Cardiac muscle cell (in vitro differentiated cells and primary cell): ENCODE data around the gene IFNB1. TPM values are rescaled to one million over a fixed set of nuclear protein-coding genes. Genes with fewer than 3 reads are reported as not detected.

Experiments
- DNase-seq, 2 donors: peaks; one replicate each; pipeline versions ENCODE4 v3.0.0 to v3.0.0-alpha.2; 2010 to 2017; ENCODE audit warnings: low read depth in 1 of 2, low spot score in 1 of 2
- H3K27ac ChIP-seq: fragments of 200-600 bp; sonication (generic); 2 replicates; pipeline ENCODE4 v1.5.1; 2016
- H3K27me3 ChIP-seq: fragments of 200-600 bp; sonication (generic); 2 replicates; pipeline ENCODE4 v1.6.0; 2016; ENCODE audit warnings: control low read depth
- H3K36me3 ChIP-seq: fragments of 200-600 bp; sonication (generic); 2 replicates; pipeline ENCODE4 v1.5.1; 2016; ENCODE audit warnings: control low read depth
- H3K4me1 ChIP-seq: fragments of 200-600 bp; sonication (generic); 2 replicates; pipeline ENCODE4 v1.8.1; 2017; ENCODE audit warnings: low read depth, mild to moderate bottlenecking, mixed run types
- H3K4me3 ChIP-seq: fragments of 200-600 bp; sonication (generic); 2 replicates; pipeline ENCODE4 v1.5.1; 2016; ENCODE audit warnings: mild to moderate bottlenecking
- H3K9me3 ChIP-seq: fragments of 200-600 bp; sonication (generic); 2 replicates; pipeline ENCODE4 v1.5.1; 2017; ENCODE audit warnings: low read depth, mild to moderate bottlenecking, control low read depth
- polyA plus RNA-seq: library from polyadenylated mRNA; unstranded; fragments of >200 nt; fragmentation: Nextera tagmentation; extraction: Ambion mirVana; gene quantifications from 2 replicates; pipeline ENCODE4 v1.2.1, GENCODE V29; 2016
- total RNA-seq: library from RNA; depleted of rRNA; stranded (reverse); fragments of >200 nt; gene quantifications from 2 replicates; pipeline ENCODE4 v1.2.3, GENCODE V29; 2016
- TF ChIP-seq, protein P1 (sequence below): IDR thresholded peaks from 2 replicates; pipeline ENCODE4 v1.5.1; 2012; ENCODE audit warnings: low read depth, mild to moderate bottlenecking, low read length

Gene IFNB1
- total and polyA plus RNA-seq, 2 experiments from 2014 or later, result not detected

DNA sequence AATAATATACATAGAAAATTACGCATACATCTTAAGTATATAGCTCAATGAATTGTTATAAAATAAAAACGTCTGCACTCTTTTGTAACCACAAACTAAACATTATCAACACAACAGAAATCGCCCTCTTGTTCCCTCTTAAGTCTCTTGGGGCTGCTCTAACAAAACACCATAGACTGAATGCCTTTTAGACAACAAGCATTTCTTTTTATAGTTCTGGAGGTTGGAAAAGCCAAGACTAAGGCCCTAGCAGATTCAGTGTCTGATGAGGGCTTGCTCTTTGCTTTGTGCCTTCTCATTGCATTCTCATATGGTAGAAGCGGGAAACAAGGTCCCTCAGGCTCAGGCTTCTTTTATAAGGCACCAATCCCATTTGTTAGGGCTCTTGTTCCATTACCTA is 4.9 kb upstream of the IFNB1 start:
- TF ChIP-seq, protein P1, sequence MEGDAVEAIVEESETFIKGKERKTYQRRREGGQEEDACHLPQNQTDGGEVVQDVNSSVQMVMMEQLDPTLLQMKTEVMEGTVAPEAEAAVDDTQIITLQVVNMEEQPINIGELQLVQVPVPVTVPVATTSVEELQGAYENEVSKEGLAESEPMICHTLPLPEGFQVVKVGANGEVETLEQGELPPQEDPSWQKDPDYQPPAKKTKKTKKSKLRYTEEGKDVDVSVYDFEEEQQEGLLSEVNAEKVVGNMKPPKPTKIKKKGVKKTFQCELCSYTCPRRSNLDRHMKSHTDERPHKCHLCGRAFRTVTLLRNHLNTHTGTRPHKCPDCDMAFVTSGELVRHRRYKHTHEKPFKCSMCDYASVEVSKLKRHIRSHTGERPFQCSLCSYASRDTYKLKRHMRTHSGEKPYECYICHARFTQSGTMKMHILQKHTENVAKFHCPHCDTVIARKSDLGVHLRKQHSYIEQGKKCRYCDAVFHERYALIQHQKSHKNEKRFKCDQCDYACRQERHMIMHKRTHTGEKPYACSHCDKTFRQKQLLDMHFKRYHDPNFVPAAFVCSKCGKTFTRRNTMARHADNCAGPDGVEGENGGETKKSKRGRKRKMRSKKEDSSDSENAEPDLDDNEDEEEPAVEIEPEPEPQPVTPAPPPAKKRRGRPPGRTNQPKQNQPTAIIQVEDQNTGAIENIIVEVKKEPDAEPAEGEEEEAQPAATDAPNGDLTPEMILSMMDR, result no peak
- no peaks in the 10 kb centered on the region for H3K9me3 ChIP-seq

DNA sequence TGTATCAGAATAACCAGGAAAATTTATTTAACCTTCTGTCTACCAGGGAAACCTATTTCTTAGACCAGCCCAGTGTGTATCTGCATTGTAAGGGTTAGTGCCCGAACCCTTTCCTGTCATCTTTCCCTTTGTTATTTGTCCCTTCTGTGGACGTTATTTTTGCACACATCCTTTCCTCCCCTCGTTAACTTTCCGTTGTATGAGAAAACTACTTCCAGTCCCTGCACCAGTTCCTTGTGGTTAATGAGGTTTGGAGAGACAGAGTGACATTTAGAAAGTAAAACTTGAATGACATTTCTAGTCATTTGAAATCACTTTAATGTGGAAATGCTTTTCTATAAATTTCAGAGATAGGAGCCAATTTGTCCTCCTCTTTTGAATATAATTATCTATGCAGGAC is 4.3 kb upstream of the IFNB1 start:
- TF ChIP-seq, protein P1, result no peak
- Histone ChIP-seq H3K36me3 (no peaks in the 10 kb centered on the region), H3K27ac (no peak overlapping the region), H3K4me3 (no peak overlapping the region), H3K27me3 (no peaks in the 10 kb centered on the region), H3K4me1 (no peaks in the 10 kb centered on the region), H3K9me3 (no peaks in the 10 kb centered on the region)
- DNase-seq, result no peak

More for the DNA sequence above, 4.9 kb upstream of the IFNB1 start:
- no peaks in the 10 kb centered on the region for H3K4me1 ChIP-seq
- H3K27ac ChIP-seq, result no peak overlapping the region
- H3K27me3 ChIP-seq, result no peaks in the 10 kb centered on the region
- no peaks in the 10 kb centered on the region for H3K36me3 ChIP-seq
- H3K4me3 ChIP-seq, result no peak overlapping the region
- no peak for DNase-seq

- no peak overlapping the region for H3K27ac ChIP-seq
- TF ChIP-seq, protein P1, result no peak
Observed at GRCh38 chr9:21081451-21081850, 3.7 kb upstream of the IFNB1 start.

GRCh38 chr9:21080793-21081192 is 3.1 kb upstream of the IFNB1 start:
- no peak overlapping the region for H3K4me3 ChIP-seq
- no peaks in the 10 kb centered on the region for H3K27me3 ChIP-seq
- no peaks in the 10 kb centered on the region for H3K36me3 ChIP-seq
- DNase-seq, result no peak
- H3K4me1 ChIP-seq, result no peaks in the 10 kb centered on the region
- H3K27ac ChIP-seq, result no peak overlapping the region
- TF ChIP-seq, protein P1, result no peak
- H3K9me3 ChIP-seq, result no peaks in the 10 kb centered on the region

More at GRCh38 chr9:21081451-21081850, 3.7 kb upstream of the IFNB1 start:
- no peak for DNase-seq
- Histone ChIP-seq H3K4me3 (no peak overlapping the region), H3K4me1 (no peaks in the 10 kb centered on the region), H3K9me3 (no peaks in the 10 kb centered on the region), H3K36me3 (no peaks in the 10 kb centered on the region), H3K27me3 (no peaks in the 10 kb centered on the region)

GRCh38 chr9:21078702-21079101 is 960 bp upstream of the IFNB1 start:
- no peaks in the 10 kb centered on the region for H3K36me3 ChIP-seq
- no peak overlapping the region for H3K4me3 ChIP-seq
- no peaks in the 10 kb centered on the region for H3K4me1 ChIP-seq
- H3K27me3 ChIP-seq, result no peaks in the 10 kb centered on the region
- DNase-seq, result no peak
- H3K27ac ChIP-seq, result no peak overlapping the region
- TF ChIP-seq, protein P1, result no peak
- no peaks in the 10 kb centered on the region for H3K9me3 ChIP-seq

DNA sequence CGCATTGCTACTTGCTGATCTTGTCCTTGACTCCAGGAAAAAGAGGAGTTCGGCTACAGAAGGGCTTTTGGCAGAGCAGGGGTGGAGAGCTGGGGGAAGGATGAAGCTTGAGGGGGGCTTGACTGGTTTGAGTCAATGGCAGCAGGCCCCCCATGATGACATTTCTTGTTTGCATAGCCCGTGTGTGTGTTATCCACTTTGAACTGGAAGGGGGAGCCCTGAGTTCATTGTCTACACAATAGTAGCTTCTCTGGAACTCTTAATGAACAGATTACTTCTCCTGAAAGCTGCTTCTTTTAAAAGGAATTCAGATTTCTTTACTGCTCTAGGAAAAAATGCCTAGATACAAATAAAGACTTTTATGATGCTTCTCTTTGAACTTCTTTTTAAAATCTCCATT is 2.3 kb downstream of the IFNB1 start:
- H3K36me3 ChIP-seq, result no peaks in the 10 kb centered on the region
- H3K4me3 ChIP-seq, result no peak overlapping the region
- DNase-seq, result no peak
- no peaks in the 10 kb centered on the region for H3K27me3 ChIP-seq
- H3K9me3 ChIP-seq, result no peaks in the 10 kb centered on the region
- TF ChIP-seq, protein P1, result no peak
- peaks cover under 1% of the 10 kb centered on the region for H3K4me1 ChIP-seq
- H3K27ac ChIP-seq, result no peak overlapping the region
